ENCODE measurements around the gene PTPRK. TPM values are rescaled to one million over a fixed set of nuclear protein-coding genes. Genes with fewer than 3 reads are reported as not detected.
"Not testable (repeated sequence)": the region's sequence is repeated elsewhere in the genome, so short reads cannot be mapped to it uniquely, and the experiment has no call there.

Gene PTPRK
- total and polyA plus RNA-seq, 4 donors: 8.2 to 224 (median 42.9) TPM

- Histone ChIP-seq H3K36me3 (ENCODE audit: control insufficient read depth in 4 of 4, insufficient read depth in 4 of 4, low read length in 4 of 4) (no peaks in the 10 kb centered on the region), H3K27ac (ENCODE audit: low read depth in 1 of 2, low read length in 1 of 2) (no peak overlapping the region), H3K4me3 (no peak overlapping the region), H3K4me1 (ENCODE audit: control insufficient read depth in 5 of 5, insufficient read depth in 5 of 5, low read length in 5 of 5) (peaks cover 0 to 15% (median 2%) of the 10 kb centered on the region in 5 donors), H3K27me3 (ENCODE audit: control insufficient read depth in 3 of 3, insufficient read depth in 3 of 3, low read length in 2 of 3) (no peaks in the 10 kb centered on the region), H3K9me3 (ENCODE audit: control insufficient read depth in 4 of 4, insufficient read depth in 3 of 4, low read length in 3 of 4) (no peaks in the 10 kb centered on the region), H3K9ac (ENCODE audit: insufficient read depth in 1 of 2, low read length in 2 of 2) (no peak overlapping the region)
- DNase-seq: no peak
- no peak for ATAC-seq (ENCODE audit: insufficient read depth, low FRiP score)
- no peak for TF ChIP-seq CTCF (IDR thresholded peaks at IDR 0.05; ENCODE audit: control extremely low read depth, extremely low read depth)
These were observed 80.8 kb downstream of the PTPRK start for GRCh38 chr6:128439627-128440026.

GRCh38 chr6:128438393-128438792, 82.0 kb downstream of the PTPRK start:
- Histone ChIP-seq H3K9ac (ENCODE audit: insufficient read depth in 1 of 2, low read length in 2 of 2) (no peak overlapping the region), H3K36me3 (ENCODE audit: control insufficient read depth in 4 of 4, insufficient read depth in 4 of 4, low read length in 4 of 4) (peaks cover 0 to 1% (median 0%) of the 10 kb centered on the region in 4 donors), H3K4me3 (no peak overlapping the region), H3K9me3 (ENCODE audit: control insufficient read depth in 4 of 4, insufficient read depth in 3 of 4, low read length in 3 of 4) (no peaks in the 10 kb centered on the region), H3K4me1 (ENCODE audit: control insufficient read depth in 5 of 5, insufficient read depth in 5 of 5, low read length in 5 of 5) (peaks cover 0 to 12% (median 2%) of the 10 kb centered on the region in 5 donors), H3K27ac (ENCODE audit: low read depth in 1 of 2, low read length in 1 of 2) (no peak overlapping the region), H3K27me3 (ENCODE audit: control insufficient read depth in 3 of 3, insufficient read depth in 3 of 3, low read length in 2 of 3) (no peaks in the 10 kb centered on the region)
- ATAC-seq (ENCODE audit: insufficient read depth, low FRiP score): no peak
- DNase-seq: peak; percentile 19 to 53 (median 37)
- TF ChIP-seq CTCF (IDR thresholded peaks at IDR 0.05; ENCODE audit: control extremely low read depth, extremely low read depth): no peak

GRCh38 chr6:128437685-128438084, 82.7 kb downstream of the PTPRK start:
- 94 to 95% methylated on average over 10 of the region's 10 CpGs for WGBS, 2 donors
- no peak overlapping the region for H3K27ac ChIP-seq (ENCODE audit: low read depth in 1 of 2, low read length in 1 of 2)
- ATAC-seq (ENCODE audit: insufficient read depth, low FRiP score): no peak
- no peak overlapping the region for H3K9ac ChIP-seq (ENCODE audit: insufficient read depth in 1 of 2, low read length in 2 of 2)
- H3K36me3 ChIP-seq (ENCODE audit: control insufficient read depth in 4 of 4, insufficient read depth in 4 of 4, low read length in 4 of 4): peaks cover 0 to 1% (median 0%) of the 10 kb centered on the region in 4 donors
- H3K4me3 ChIP-seq: no peak overlapping the region
- H3K4me1 ChIP-seq (ENCODE audit: control insufficient read depth in 5 of 5, insufficient read depth in 5 of 5, low read length in 5 of 5): peaks cover 0 to 12% (median 2%) of the 10 kb centered on the region in 5 donors
- no peak for DNase-seq
- no peaks in the 10 kb centered on the region for H3K27me3 ChIP-seq (ENCODE audit: control insufficient read depth in 3 of 3, insufficient read depth in 3 of 3, low read length in 2 of 3)
- no peaks in the 10 kb centered on the region for H3K9me3 ChIP-seq (ENCODE audit: control insufficient read depth in 4 of 4, insufficient read depth in 3 of 4, low read length in 3 of 4)
- TF ChIP-seq CTCF (IDR thresholded peaks at IDR 0.05; ENCODE audit: control extremely low read depth, extremely low read depth): no peak

GRCh38 chr6:128434752-128435151, 85.6 kb downstream of the PTPRK start:
- H3K27me3 ChIP-seq (ENCODE audit: control insufficient read depth in 3 of 3, insufficient read depth in 3 of 3, low read length in 2 of 3); DNase-seq; H3K4me1 ChIP-seq (ENCODE audit: control insufficient read depth in 5 of 5, insufficient read depth in 5 of 5, low read length in 5 of 5); H3K9ac ChIP-seq (ENCODE audit: insufficient read depth in 1 of 2, low read length in 2 of 2); H3K27ac ChIP-seq (ENCODE audit: low read depth in 1 of 2, low read length in 1 of 2); H3K9me3 ChIP-seq (ENCODE audit: control insufficient read depth in 4 of 4, insufficient read depth in 3 of 4, low read length in 3 of 4); H3K36me3 ChIP-seq (ENCODE audit: control insufficient read depth in 4 of 4, insufficient read depth in 4 of 4, low read length in 4 of 4); ATAC-seq (ENCODE audit: insufficient read depth, low FRiP score); H3K4me3 ChIP-seq: not testable (repeated sequence)
- WGBS, 2 donors: 55 to 80% methylated on average over 1 of the region's 1 CpG

Data from lung (tissue), 12 donors.